Stomach (tissue), 4 donors: ENCODE results near the gene RPIA.

Source experiments
- EP300 ChIP-seq: sonication (generic); formaldehyde crosslinking; IDR thresholded peaks from one replicate; pipeline ENCODE4 v1.6.1; 2017; ENCODE audit warnings: antibody characterized with exemption
- POLR2A ChIP-seq, 4 donors: fragments of 450-650 bp; IDR thresholded peaks; one replicate each; pipeline ENCODE4 v1.6.1; 2016; ENCODE audit warnings: antibody characterized with exemption in 4 of 4, control low read depth in 2 of 4, mild to moderate bottlenecking in 1 of 4, moderate library complexity in 1 of 4
- POLR2AphosphoS5 ChIP-seq, 3 donors: sonication (generic); formaldehyde crosslinking; IDR thresholded peaks; one replicate each; pipeline ENCODE4 v1.6.1; 2016; ENCODE audit warnings: antibody characterized with exemption in 3 of 3
- TF ChIP-seq, protein P1 (sequence below), 7 experiments: fragments of 450-650 bp in 4 of 7; fragments of 200-600 bp in 3 of 7; sonication (generic) in 3 of 7; IDR thresholded peaks; one replicate each; pipeline ENCODE4 v1.5.1; 2016 to 2019; ENCODE audit warnings: antibody characterized with exemption in 7 of 7, control low read depth in 2 of 7, mild to moderate bottlenecking in 1 of 7

GRCh38 chr2:88735853-88736252 lies 44.4 kb downstream of the RPIA start:
- TF ChIP-seq POLR2AphosphoS5 (IDR thresholded peaks at IDR 0.05) (no peak), POLR2A (IDR thresholded peaks at IDR 0.05) (no peak), EP300 (no peak)
- TF ChIP-seq, protein P1, sequence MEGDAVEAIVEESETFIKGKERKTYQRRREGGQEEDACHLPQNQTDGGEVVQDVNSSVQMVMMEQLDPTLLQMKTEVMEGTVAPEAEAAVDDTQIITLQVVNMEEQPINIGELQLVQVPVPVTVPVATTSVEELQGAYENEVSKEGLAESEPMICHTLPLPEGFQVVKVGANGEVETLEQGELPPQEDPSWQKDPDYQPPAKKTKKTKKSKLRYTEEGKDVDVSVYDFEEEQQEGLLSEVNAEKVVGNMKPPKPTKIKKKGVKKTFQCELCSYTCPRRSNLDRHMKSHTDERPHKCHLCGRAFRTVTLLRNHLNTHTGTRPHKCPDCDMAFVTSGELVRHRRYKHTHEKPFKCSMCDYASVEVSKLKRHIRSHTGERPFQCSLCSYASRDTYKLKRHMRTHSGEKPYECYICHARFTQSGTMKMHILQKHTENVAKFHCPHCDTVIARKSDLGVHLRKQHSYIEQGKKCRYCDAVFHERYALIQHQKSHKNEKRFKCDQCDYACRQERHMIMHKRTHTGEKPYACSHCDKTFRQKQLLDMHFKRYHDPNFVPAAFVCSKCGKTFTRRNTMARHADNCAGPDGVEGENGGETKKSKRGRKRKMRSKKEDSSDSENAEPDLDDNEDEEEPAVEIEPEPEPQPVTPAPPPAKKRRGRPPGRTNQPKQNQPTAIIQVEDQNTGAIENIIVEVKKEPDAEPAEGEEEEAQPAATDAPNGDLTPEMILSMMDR (IDR thresholded peaks at IDR 0.05): no peak
